Measurements from ENCODE around the gene KLC4.
A peak's percentile ranks its signal among the peaks of the same experiment; 100 is the strongest.
"Not testable (repeated sequence)": the region's sequence is repeated elsewhere in the genome, so short reads cannot be mapped to it uniquely, and the experiment has no call there.

KLC4 gene

DNA sequence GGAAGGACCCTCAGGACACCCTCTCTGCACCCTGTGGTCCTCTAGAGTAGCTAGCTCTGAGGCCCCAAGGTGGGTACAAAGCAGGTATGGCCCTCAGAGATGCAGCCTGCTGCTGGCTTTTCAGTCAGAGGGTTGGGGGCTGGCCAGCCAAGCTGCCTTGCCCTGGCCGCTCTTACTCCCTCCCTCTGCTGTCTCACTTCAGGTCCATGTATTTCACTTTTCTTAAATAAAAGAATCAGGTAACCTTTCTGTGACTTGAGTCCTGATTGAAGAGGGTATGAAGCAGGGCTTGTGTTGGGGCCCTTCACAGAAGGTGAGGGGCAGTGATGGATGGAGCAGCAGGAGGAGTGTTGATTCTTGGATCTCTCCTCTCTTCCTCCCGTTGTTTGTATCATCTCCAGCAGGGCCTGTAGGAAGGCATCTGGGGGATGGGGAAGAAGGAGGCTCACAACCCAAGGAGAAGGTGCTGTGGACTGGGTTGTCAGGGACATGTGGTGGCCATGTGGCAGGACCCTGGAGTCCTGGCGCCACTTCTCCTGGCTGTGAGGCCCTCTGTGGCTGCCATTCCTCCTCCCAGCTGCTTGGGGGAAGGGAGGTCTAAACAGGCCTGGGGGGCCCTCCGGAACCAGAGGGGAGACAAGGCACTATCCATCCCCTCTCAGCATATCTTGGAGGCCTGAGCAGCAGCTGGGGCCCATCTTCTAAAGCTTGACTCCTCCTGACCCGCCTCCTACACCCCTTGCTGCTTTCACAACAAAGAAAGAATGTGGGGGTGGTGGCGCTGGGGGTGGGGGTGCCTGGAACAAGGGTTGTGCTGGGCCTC lies 15.6 kb downstream of the KLC4 start:
- DNase-seq, result no peak

DNA sequence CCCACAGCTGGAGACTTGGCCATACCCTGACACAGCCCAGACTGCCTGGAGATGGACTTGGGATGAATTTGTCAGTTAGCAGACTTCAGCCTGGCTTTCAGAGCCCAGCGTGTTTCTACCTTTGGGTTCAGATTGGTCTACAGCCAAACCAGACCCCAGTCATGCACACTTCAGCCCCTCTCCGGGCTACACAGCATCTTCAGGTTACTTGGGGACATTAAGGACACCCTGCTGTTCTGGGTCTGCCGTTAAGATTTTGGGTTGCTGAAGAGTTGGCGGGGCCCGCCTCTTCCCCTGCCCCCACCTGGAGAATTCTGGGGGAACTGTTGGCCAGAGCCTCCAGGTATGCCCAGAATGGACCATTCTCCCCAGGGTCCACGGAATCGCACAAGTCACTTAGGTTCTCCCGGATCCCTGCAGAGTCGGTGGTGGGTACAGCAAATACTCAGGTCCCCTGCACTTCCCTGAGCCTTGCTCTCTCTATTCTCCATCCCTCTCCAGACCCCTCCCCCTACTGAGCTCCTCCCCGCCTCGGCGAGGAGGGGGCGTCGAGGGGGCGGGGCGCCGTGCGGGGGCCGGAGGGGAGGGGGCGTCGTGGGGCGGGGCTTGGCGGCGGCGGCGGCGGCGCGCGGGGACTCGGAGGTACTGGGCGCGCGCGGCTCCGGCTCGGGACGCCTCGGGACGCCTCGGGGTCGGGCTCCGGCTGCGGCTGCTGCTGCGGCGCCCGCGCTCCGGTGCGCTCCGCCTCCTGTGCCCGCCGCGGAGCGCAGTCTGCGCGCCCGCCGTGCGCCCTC lies 16.4 kb downstream of the KLC4 start, which contains the start of gene PTK7:
Gene PTK7 (plus strand): TSS at position 645 of the 794 bp plus-strand sequence. CDS start 175 bp downstream, outside the sequence.
- DNase-seq, result peak; percentile 32 to 34

DNA sequence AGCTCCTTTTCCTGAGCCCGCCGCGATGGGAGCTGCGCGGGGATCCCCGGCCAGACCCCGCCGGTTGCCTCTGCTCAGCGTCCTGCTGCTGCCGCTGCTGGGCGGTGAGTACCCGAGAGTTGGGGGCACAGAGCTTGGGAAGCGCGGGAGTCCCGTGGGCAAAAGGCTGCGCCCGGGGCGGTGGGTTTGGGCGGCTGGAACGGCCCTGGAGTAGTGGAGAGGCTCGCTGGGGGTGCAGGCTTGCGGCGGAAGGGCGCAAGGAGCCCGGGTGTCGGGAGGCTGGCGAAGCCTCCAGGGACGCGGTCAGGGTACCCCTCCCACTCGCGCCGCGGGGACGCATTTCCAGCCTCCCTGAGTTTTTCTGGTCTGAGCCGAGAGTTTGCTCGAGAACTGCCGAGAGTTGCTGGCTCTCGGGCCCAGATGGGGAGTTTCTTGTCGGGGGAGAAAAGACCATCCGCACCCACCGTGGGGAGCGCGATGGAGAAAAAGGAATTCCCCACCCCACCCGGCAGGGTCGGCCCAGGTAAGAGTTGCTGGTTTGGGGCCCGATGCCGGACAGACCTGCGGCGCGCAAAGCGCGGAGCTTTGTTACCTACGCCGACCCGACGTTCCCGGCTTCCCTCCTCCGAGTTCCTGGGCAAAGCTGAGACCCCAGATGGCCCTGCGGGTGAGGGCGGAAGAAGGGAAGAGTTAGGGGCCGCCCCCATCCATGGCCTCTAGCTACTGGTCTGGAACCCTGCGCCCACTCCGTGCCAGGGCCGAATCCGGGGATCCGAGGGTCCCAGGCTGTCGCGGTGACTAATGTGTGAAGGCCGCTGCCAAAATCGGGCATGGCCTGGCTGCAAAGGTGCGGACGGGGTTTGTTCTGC lies 17.3 kb downstream of the KLC4 start:
- peak; percentile 9 to 18 for DNase-seq

DNA sequence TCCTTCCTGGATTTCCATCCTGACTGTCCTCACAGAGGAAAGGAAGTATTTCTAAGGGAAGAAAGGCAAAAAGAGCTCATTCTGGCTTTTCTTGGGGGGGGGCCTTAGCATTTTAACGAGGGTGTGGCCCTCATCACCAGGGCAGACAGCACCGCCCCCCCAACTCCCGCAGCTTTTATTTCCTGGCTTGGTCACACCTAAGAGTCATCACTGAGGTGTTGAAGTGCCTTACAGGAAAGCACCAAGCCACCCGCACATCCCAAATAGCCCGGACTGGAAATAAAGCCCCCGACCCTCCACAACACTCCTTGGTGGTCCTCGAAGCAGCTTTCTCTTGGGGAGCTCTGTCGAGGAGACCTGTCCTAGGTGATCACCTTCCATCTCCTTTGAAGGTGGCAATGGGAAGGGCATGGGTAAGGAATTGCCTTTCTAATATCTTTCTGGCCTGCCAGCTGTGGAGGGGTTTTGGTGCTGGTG lies 17.9 kb downstream of the KLC4 start:
- no peak for DNase-seq

DNA sequence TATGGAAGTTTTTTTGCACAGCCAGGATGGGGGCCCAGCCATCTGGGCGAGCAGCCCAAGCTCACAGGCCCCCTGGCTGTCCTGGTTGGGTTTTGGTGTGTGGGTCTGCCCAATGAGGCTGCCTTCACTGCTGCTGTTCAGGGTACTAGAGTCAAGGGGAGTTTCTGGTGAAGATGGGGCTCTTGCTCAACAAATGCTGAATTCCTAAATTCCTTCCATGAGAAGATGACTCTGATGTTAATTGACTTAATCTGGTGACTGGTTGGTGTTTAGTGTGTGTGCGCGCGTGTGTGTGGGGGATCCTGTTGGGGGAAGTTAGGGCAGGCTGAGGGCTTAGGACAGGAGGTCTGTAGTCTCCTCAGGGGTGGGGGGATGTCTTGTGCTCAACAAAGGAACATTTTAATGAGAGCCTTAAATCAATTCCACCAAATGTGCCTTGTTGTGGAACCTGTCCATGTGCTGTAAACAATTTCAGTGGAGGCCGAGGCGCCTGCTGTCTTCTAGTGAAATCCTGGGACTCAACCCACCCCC lies 18.6 kb downstream of the KLC4 start:
- DNase-seq, result no peak

DNA sequence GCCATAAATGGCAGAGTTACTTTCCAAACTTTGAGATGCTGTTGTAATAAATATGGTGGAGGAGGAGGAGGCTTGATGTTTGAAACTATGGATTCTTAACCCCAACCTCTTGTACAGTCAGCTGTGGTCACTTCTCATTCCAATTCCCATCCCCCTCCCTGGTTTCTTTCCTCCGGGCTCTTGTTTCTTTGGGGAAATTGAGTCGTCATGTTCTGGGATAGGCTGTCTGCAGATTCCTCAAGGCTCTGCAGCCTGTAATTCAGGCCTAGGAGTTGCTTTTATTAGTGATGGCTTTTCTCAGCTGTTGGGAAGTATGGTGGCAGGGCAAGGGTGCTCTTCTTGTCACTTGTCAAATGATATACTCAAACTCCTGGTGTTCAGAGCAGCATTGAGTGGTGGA lies 19.3 kb downstream of the KLC4 start:
- no peak for DNase-seq

DNA sequence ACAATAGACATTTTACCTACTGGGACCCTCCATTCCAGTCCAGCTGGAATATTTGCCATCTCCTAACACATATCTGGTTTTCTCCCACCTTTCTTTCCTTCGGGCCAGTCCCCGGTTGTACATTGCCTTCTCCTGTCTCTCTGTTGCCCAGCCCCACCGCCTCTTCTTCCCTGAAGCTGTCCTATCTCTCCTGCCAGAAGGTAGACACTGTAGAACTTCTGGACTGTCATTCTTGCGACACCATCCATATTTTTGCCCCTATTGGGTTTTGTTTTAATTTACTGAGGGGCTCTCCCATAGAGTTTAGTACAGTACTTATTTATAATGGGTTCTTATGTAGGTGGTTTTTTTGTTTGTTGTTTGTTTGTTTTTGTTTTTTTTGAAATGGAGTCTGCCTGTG lies 21.6 kb downstream of the KLC4 start:
- no peak for DNase-seq

DNA sequence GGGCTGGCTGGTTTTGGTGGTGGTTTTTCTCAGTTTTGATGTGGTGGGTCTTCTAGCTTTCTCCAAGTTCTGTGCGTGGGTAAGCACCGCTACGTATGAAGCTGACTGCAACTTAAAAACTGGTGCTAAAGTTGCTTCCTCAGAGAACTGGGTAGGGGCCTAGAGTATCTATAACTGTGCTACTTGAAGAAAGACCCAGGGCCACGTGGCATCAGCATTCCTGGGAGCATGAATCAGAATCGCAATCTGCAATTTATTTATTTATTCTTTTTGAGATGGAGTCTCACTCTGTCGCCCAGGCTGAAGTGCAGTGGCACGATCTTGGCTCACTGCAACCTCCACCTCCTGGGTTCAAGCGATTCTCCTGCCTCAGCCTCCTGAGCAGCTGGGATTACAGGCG lies 22.5 kb downstream of the KLC4 start:
- DNase-seq, result not testable (repeated sequence)

DNA sequence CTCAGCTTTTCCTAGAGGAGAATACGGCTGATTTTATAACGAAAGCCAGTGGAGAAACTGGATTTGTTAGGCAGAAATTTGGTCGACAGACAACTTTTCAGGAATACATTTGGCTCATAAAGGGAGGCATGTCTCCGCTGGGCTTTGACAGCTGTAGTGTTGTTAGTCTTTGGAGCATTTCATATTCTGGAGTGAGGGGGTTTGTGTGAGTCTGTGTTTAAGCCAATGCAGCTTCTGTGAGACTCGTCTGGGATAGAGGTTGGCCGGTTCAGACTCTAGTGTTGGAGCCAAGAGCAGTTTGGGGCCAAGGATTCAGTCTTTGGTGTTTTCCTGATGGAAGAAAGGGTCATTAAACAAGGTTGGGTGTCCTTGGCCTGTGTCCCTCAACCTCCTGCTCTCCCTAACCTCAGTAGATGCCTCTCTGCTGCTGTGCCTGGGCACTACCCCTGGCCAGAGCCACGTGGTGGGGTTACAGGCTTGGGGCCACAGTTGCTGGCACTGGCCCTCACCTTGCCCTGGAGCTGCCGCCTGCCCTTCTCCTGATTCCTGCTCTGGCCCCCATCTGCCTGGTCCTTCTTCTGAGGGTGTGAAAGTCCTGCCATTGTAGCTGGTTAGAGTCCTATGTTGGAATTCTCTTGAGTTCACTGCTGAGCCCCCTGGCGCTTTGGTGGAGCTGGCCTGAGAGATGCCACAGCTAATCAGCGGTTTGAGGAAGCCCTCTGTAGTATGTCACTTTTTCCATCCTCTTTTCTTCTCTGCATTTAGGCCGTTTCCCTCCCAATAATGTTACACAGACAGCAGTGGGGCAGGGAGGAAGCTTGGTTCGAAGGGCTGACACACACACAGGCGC lies 23.6 kb downstream of the KLC4 start:
- DNase-seq, result no peak

DNA sequence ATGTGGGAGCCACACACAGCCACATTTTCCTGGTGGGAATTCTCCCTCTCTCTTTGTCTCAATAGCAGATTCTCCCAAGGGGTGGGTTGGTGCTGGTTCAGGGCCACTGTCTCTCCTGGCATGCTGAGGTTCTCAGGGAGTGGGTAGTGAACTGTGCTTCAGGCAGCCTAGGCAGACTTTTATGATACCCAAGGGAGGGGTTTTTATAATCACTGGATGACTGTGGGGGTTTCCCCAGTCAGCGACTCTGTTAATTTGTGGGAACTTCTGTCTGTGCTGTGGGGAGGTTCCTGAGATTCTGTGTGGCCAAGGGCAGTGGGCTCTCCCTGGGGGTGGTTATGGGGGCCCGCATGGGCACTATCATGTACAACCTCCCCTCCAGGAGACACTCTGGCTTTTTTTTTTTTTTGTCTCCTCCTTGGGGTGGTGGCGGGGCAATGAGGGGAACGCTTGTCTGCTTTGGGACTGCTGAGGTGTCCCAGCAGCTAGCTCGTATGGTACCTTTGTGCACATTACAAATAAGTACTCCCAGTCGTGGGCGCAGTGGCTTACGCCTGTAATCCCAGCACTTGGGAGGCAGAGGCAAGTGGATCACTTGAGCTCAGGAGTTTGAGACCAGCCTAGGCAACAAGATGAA lies 26.7 kb downstream of the KLC4 start:
- DNase-seq, result no peak

DNA sequence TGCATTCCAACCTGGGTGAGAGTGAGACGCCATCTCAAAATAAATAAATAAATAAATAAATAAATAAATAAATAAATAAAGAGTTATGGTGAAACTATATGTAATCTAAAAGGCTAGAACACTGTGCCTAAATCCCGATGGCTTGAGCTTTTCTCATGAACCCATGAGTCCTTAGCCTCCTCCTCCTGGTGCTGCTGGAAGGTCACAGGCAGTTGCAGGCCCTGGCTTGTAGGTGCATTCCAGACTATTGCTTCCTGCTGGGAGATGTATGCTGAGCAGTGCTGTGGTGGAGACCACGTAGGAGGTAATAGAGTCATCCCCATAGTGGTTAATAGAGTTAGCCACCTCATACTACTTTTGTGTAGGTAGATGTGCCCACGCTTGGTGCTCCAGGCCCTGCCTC lies 29.2 kb downstream of the KLC4 start:
- DNase-seq, result no peak

DNA sequence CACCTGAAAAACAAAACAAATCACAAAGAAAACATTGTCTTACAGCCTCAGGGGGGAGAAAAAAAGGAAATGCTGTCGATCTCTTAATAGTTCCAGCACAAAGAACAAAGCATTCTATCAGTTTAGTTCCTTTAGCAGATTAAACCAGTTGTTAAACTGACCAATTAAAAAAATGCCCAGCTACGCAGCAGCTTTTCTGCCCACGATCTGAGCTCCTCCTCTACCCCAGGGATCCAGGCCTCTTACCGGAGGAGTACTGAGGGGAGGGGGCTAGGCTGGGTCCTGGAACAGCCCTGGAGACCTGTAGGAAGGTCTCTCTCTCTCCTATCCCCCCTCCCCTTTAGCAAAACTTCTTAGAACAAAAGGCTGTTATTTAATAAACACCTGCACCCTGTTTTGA lies 30.0 kb downstream of the KLC4 start:
- DNase-seq, result no peak

DNA sequence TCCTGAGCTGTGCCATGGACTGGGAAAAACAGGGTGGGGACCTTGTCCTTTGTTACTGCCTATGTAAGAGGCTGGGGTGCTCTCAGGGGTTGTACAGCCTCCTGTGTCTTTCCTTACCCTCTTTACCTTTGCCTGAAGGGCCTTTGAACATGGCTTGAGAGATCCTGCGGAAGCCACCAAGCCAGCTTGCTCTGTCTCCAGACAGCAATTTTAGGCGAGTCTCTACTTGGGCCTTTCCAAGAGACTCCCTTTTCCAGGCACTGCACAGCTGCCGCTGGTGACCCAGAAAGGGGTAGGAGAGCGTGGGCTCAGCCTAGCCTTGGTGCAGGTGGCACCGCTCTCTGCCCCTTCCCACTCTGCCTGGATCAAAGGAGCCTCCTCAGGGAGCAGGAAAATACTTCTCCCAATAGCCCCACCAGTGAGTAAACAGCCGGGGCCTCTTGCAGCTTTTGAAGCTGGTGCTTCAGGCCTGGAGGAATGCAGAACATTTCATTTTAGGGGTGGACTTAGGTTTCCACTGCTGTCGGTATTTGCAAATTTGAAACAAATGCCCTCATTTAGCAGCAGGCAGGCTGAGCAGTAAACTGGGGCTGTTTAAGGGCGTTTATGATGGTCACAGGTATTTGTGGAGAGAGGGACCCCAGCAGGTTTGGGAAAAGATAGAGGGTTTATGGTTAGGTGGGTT lies 30.6 kb downstream of the KLC4 start:
- no peak for DNase-seq

DNA sequence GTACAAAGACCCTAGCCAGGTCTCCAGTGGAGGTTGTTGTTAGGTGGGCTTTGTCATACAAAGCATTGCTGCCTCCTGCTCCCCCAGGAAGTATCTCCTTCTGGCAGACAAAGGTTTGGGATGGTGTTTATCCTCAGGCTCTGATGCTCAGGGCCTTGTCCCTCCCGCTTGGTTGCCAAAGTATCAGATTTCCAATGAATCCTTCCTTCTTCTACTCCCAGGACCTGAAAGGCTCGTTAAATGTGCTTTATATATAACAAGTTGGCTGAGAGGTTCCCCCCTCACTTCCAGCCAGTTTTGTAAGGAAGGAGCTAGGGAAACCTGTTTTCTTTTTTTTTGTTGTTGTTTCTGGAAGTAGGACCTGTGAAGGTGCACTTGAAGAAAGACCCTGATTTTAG lies 31.1 kb downstream of the KLC4 start:
- no peak for DNase-seq

DNA sequence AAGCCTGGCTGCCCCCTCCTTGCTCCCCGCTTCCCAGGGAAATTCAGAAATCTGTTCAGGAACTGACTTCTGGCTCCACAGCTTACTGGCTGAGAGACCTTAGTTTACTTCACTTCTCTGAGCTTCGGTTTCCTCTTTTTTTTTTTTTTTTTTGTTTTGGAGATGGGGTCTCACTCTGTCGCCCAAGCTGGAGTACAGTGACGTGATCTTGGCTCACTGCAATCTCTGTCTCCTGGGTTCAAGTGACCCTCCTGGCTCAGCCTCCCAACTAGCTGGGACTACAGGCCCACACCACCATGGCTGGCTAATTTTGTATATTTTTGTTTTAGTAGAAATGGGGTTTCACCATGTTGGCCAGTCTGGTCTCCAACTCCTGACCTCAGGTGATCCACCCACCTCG lies 31.6 kb downstream of the KLC4 start:
- DNase-seq, result no peak

DNA sequence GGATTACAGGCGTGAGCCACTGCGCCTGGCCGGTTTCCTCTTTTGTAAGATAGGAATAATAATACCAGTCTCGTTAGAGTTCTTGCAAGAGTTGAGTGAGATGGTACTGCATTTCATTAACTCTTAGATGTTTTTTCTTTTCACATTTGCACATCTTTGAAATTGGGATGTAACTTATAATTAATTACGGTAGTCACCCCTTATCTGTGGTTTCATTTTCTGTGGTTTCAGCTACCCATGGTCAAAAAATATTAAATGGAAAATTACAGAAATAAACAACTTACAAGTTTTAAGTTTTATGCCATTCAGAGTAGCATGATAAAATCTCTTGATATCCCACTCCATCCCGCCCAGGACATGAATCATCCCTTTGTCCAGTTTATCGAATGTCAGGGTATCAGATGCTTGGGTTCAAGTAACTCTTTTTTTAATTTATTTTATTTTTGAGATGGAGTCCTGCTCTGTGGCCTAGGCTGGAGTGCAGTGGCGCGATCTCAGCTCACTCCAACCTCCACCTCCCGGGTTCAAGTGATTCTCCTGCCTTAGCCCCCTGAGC lies 32.1 kb downstream of the KLC4 start:
- no peak for DNase-seq

DNA sequence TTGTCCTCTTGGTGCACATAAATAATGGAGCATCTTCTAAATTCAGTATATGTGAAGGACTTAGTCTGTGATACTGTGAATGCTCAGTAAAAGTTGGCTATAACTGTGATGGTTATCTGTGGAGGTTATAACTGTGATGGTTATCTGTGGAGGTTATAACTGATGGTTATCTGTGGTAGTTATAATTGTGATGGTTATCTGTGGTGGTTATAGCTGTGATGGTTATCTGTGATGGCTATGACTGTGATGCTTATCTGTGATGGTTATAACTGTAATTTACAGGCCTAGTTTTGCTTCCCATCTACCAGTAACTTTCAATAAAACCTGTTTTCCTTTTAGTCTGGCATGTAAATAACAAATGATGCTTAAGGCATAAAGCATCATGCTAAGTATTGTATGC lies 33.2 kb downstream of the KLC4 start:
- DNase-seq, result no peak

DNA sequence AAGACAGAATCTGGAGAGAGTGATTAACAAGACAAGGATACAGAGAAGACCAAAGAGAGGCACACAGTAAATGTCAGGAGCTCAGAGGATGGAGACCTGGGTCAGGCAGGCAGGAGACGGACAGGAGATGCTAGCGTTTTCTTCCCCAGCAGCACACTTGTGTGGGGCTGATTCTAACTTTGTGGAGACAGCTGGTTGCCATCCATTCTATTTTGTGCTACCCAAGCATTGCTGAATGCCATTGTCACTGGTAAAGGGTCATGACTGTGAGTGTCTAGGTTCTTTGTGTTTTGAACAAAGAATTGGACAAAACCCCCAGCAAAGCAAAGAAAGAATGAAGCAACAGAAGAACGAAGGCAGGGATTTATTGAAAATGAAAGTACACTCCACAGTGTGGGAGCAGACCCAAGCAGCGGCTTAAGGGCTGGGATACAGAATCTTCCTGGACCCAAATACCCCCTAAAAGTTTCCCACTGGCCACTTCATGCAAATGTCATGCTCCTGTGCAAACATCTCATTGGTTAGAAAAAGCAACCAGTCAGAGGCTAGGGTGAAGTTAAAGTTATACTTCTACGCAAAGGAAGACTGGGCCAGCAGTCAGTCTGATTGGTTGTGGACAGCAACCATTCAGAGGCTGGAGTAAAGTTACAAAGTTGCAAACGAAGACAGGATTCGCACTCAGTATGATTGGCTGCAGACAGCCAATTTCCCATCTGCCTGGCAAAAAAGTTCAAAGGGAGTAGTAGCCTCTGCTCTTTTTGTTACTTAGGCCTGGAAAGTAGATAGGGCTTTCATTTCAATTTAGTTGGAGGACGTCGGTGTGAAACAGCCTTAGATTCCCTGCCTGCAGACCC lies 34.2 kb downstream of the KLC4 start:
- DNase-seq, result no peak

DNA sequence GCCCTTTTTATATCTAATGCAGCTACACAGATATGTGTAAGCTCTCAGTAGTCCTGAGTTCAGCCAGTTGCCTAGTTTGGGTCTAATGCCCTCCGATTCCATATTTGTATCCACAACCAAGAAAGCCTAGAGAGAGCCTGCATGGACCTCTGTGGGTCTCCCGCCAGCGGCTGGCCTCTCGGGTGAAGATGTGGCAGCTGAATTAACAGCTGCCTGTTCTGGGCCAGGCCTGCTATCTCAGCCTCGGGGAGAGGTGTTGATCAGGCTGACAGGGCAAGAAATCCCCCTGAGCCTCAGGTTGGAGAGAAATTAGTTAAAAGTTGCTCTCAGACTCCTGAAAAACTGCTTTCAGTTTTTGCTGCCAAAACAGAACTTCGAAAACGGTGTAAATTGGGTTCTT lies 36.5 kb downstream of the KLC4 start:
- peak; percentile 3 to 19 for DNase-seq

Measured in SHP77 (cell line).